HepG2 (cell line): ENCODE data around the gene TRIM8. TPM values are rescaled to one million over a fixed set of nuclear protein-coding genes. Genes with fewer than 3 reads are reported as not detected.

Experiments
- ELF4 ChIP-seq: sonication (generic); formaldehyde crosslinking; IDR thresholded peaks from 2 replicates; pipeline ENCODE4 v1.5.0; 2020; ENCODE audit warnings: missing genetic modification reagents, mild to moderate bottlenecking, moderate library complexity, borderline replicate concordance
- HDAC1 ChIP-seq: sonication (generic); formaldehyde crosslinking; IDR thresholded peaks from 2 replicates; pipeline ENCODE4 v1.5.1; 2020; ENCODE audit warnings: mild to moderate bottlenecking, missing genetic modification reagents
- HDAC2 ChIP-seq: sonication (generic); formaldehyde crosslinking; IDR thresholded peaks from 2 replicates; pipeline ENCODE4 v1.4.0; 2020; ENCODE audit warnings: missing genetic modification reagents
- KLF15 ChIP-seq: sonication (generic); formaldehyde crosslinking; IDR thresholded peaks from 2 replicates; pipeline ENCODE4 v1.8.1; 2023; ENCODE audit warnings: borderline replicate concordance, mild to moderate bottlenecking, inconsistent platforms, missing genetic modification reagents, mixed read lengths
- NFYB ChIP-seq: sonication (generic); formaldehyde crosslinking; IDR thresholded peaks from 2 replicates; pipeline ENCODE4 v1.4.0; 2020; ENCODE audit warnings: missing genetic modification reagents
- PHF8 ChIP-seq: sonication (generic); formaldehyde crosslinking; IDR thresholded peaks from 2 replicates; pipeline ENCODE4 v1.5.0; 2020; ENCODE audit warnings: missing genetic modification reagents
- XRCC5 ChIP-seq: fragments of 200-400 bp; formaldehyde crosslinking; optimal IDR thresholded peaks from 2 replicates; pipeline ENCODE3; 2017; ENCODE audit warnings: mild to moderate bottlenecking, low read length
- ZMYM4 ChIP-seq: sonication (generic); formaldehyde crosslinking; IDR thresholded peaks from 2 replicates; pipeline ENCODE4 v1.8.1; 2023; ENCODE audit warnings: mild to moderate bottlenecking, missing genetic modification reagents
- ZNF749 ChIP-seq: sonication (generic); formaldehyde crosslinking; IDR thresholded peaks from 2 replicates; pipeline ENCODE4 v1.8.0; 2022; ENCODE audit warnings: mild to moderate bottlenecking, missing genetic modification reagents, moderate library complexity, borderline replicate concordance
- ZNF792 ChIP-seq: IDR thresholded peaks from 2 replicates; pipeline ENCODE4 v1.6.1; 2016
- polyA plus RNA-seq, 8 experiments: library from polyadenylated mRNA; depleted of rRNA in 3 of 8; stranded (reverse) in 7 of 8; unstranded in 1 of 8; fragments of >200 nt; fragmentation: Illumina TruSeq in 4 of 8; extraction: Trizol in 4 of 8; gene quantifications; 2 replicates each; pipeline versions ENCODE4 v1.2.1 to v1.2.3, GENCODE V29; 2011 to 2016; ENCODE audit warnings: low read depth in 4 of 8, missing spikeins in 1 of 8, mixed read lengths in 1 of 8; ENCODE audit not compliant: insufficient read depth in 1 of 8
- total RNA-seq, 5 experiments: library from RNA; depleted of rRNA; stranded (reverse); fragments of >200 nt; fragmentation: Illumina TruSeq; extraction: Trizol; gene quantifications; 2 replicates each; pipeline ENCODE4 v1.2.3, GENCODE V29; 2016; ENCODE audit warnings: low read depth in 1 of 5
- TF ChIP-seq, protein P1 (sequence below): sonication (generic); formaldehyde crosslinking; IDR thresholded peaks from 2 replicates; pipeline ENCODE4; 2020; ENCODE audit warnings: missing genetic modification reagents, mild to moderate bottlenecking, borderline replicate concordance
- TF ChIP-seq, protein P2 (sequence below): sonication (generic); formaldehyde crosslinking; IDR thresholded peaks from 2 replicates; pipeline ENCODE4 v1.4.0; 2020; ENCODE audit warnings: mild to moderate bottlenecking, missing genetic modification reagents
- TF ChIP-seq, protein P3 (sequence below): sonication (generic); formaldehyde crosslinking; IDR thresholded peaks from 2 replicates; pipeline ENCODE4 v1.5.0; 2020; ENCODE audit warnings: mild to moderate bottlenecking, low read depth, missing genetic modification reagents, borderline replicate concordance
- TF ChIP-seq, protein P4 (sequence below): sonication (generic); formaldehyde crosslinking; IDR thresholded peaks from 2 replicates; pipeline ENCODE4 v1.4.0; 2020; ENCODE audit warnings: missing genetic modification reagents

The TRIM8 gene
- total and polyA plus RNA-seq, 2 of the 13 experiments (the other 11 are each of a cell fraction or from before 2014, with no cell fraction given), result 38.9 to 66.5 TPM

DNA sequence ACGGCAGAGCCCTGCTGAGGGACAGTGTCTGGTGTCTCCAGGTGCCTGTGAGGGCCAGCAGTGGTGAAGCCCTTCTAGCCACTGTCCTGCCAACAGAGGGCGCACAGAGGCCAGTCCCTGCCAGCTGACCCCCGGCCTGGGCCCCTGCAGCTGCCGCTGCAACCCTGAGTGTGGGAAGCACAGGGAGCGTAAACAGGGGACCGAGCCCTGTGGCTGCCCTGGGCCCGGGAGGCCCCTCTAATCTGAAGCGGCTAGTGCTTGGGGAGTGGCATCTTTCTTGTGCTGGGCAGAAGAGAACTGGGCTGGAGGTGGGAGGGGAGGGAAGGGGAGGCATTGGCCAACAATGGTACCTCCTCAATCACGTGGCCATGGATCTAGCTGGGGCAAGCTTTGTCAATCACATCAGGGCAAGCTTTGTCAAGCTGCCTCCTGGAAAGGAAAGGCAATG, 34.6 kb downstream of the TRIM8 start (continued):
- no peak; the same call in 1 of the 2 replicates for TF ChIP-seq KLF15
- TF ChIP-seq, protein P1, sequence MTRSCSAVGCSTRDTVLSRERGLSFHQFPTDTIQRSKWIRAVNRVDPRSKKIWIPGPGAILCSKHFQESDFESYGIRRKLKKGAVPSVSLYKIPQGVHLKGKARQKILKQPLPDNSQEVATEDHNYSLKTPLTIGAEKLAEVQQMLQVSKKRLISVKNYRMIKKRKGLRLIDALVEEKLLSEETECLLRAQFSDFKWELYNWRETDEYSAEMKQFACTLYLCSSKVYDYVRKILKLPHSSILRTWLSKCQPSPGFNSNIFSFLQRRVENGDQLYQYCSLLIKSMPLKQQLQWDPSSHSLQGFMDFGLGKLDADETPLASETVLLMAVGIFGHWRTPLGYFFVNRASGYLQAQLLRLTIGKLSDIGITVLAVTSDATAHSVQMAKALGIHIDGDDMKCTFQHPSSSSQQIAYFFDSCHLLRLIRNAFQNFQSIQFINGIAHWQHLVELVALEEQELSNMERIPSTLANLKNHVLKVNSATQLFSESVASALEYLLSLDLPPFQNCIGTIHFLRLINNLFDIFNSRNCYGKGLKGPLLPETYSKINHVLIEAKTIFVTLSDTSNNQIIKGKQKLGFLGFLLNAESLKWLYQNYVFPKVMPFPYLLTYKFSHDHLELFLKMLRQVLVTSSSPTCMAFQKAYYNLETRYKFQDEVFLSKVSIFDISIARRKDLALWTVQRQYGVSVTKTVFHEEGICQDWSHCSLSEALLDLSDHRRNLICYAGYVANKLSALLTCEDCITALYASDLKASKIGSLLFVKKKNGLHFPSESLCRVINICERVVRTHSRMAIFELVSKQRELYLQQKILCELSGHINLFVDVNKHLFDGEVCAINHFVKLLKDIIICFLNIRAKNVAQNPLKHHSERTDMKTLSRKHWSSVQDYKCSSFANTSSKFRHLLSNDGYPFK (CRISPR knock-in tag), result peak; percentile 63; the same call in 1 of the 2 replicates
- TF ChIP-seq NFYB (CRISPR knock-in tag), result peak; percentile 40; the same call in 1 of the 2 replicates
- no peak for TF ChIP-seq ELF4
- no peak for TF ChIP-seq HDAC2 (CRISPR knock-in tag)
- peak; percentile 29; the same call in 1 of the 2 replicates for TF ChIP-seq PHF8
- 0 out of 2 replicates have a peak, but pooled peaks have one; percentile 43 for TF ChIP-seq ZNF749 (CRISPR knock-in tag)
- peak; percentile 78 for TF ChIP-seq ZMYM4 (CRISPR knock-in tag)
- peak; percentile 93 for TF ChIP-seq XRCC5
- 0 out of 2 replicates have a peak, but pooled peaks have one; percentile 15 for TF ChIP-seq ZNF792 (CRISPR knock-in tag)
- TF ChIP-seq, protein P2, sequence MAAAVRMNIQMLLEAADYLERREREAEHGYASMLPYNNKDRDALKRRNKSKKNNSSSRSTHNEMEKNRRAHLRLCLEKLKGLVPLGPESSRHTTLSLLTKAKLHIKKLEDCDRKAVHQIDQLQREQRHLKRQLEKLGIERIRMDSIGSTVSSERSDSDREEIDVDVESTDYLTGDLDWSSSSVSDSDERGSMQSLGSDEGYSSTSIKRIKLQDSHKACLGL (CRISPR knock-in tag), result no peak
- TF ChIP-seq, protein P3, sequence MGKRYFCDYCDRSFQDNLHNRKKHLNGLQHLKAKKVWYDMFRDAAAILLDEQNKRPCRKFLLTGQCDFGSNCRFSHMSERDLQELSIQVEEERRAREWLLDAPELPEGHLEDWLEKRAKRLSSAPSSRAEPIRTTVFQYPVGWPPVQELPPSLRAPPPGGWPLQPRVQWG, result no peak
- peak; percentile 49; the same call in 1 of the 2 replicates for TF ChIP-seq HDAC1 (CRISPR knock-in tag)
- TF ChIP-seq, protein P4, sequence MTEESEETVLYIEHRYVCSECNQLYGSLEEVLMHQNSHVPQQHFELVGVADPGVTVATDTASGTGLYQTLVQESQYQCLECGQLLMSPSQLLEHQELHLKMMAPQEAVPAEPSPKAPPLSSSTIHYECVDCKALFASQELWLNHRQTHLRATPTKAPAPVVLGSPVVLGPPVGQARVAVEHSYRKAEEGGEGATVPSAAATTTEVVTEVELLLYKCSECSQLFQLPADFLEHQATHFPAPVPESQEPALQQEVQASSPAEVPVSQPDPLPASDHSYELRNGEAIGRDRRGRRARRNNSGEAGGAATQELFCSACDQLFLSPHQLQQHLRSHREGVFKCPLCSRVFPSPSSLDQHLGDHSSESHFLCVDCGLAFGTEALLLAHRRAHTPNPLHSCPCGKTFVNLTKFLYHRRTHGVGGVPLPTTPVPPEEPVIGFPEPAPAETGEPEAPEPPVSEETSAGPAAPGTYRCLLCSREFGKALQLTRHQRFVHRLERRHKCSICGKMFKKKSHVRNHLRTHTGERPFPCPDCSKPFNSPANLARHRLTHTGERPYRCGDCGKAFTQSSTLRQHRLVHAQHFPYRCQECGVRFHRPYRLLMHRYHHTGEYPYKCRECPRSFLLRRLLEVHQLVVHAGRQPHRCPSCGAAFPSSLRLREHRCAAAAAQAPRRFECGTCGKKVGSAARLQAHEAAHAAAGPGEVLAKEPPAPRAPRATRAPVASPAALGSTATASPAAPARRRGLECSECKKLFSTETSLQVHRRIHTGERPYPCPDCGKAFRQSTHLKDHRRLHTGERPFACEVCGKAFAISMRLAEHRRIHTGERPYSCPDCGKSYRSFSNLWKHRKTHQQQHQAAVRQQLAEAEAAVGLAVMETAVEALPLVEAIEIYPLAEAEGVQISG, result peak; percentile 53; the same call in 1 of the 2 replicates
